Measurements from ENCODE around the gene ACOXL. TPM values are rescaled to one million over a fixed set of nuclear protein-coding genes. Genes with fewer than 3 reads are reported as not detected.

Gene ACOXL
- total RNA-seq, 2 experiments from 2014 or later, result not detected

DNA sequence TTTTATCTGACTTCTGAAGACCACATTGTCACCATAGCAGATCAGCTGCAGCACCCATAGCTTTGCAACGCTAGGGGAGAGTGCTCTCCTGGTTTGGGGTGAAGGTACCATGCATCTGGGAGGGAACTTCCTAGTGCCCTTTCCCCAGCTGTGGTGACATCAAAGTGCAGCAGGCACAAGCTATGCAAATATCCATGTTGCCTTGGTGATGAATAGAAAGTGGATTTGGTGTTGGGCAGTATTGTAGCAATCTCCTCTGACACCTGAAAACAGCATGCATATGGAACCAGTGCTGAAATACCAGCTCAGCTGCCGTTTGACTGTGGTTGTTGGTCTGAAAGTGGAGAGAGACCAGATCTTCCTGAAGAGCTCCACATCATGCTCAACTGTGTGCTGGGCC lies 425.4 kb downstream of the ACOXL start:
- peaks cover 42% of the 10 kb centered on the region for H3K36me3 Mint-ChIP-seq (ENCODE audit: low read depth)
- no peak overlapping the region for H3K4me3 Mint-ChIP-seq
- no peak overlapping the region for H3K27ac Mint-ChIP-seq
- H3K27me3 Mint-ChIP-seq (ENCODE audit: low read depth), result no peaks in the 10 kb centered on the region
- CTCF ChIA-PET, result no interaction called here
- H3K9me3 Mint-ChIP-seq, result no peaks in the 10 kb centered on the region
- DNase-seq, result peak; percentile 17
- H3K4me1 Mint-ChIP-seq (ENCODE audit: low read depth), result peaks cover 47% of the 10 kb centered on the region
- intact Hi-C loops (cut with micrococcal nuclease), result no loop called here

- DNase-seq, result no peak
- Mint-ChIP-seq H3K36me3 (ENCODE audit: low read depth) (peaks cover 42% of the 10 kb centered on the region), H3K27me3 (ENCODE audit: low read depth) (no peaks in the 10 kb centered on the region), H3K27ac (no peak overlapping the region), H3K4me1 (ENCODE audit: low read depth) (peaks cover 54% of the 10 kb centered on the region), H3K4me3 (no peak overlapping the region), H3K9me3 (no peaks in the 10 kb centered on the region)
- CTCF ChIA-PET, result interaction anchor here (0.6 kb wide), 1 partner anchor 80 kb away, joined by 3 read pairs; no protein-coding TSS in a partner anchor
- intact Hi-C loops (cut with micrococcal nuclease), result no loop called here
Measured at GRCh38 chr2:111159641-111160040, 427.3 kb downstream of the ACOXL start.

DNA sequence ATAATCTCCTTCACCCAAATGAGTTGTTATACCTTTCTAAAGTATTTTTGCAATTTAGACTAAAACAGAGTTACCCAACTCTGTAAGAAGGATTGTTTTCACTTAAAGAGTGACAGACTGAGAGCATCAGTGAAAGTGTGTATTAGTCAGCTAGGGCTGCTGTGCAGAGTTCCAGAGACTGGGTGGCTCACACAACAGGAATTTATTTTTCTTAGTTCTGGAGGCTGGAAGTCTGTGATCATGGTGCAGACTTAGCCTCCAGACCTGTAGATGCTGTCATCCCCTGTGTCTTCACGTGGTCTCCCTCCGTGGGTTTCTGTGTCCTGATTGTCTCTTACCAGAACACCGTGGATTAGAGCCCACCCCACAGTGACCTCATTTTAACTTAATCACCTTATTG lies 428.4 kb downstream of the ACOXL start:
- Mint-ChIP-seq H3K27ac (no peak overlapping the region), H3K4me3 (no peak overlapping the region), H3K4me1 (ENCODE audit: low read depth) (peaks cover 44% of the 10 kb centered on the region), H3K9me3 (no peaks in the 10 kb centered on the region), H3K36me3 (ENCODE audit: low read depth) (peaks cover 46% of the 10 kb centered on the region), H3K27me3 (ENCODE audit: low read depth) (no peaks in the 10 kb centered on the region)
- CTCF ChIA-PET, result no interaction called here
- no peak for DNase-seq
- intact Hi-C loops (cut with micrococcal nuclease), result no loop called here

DNA sequence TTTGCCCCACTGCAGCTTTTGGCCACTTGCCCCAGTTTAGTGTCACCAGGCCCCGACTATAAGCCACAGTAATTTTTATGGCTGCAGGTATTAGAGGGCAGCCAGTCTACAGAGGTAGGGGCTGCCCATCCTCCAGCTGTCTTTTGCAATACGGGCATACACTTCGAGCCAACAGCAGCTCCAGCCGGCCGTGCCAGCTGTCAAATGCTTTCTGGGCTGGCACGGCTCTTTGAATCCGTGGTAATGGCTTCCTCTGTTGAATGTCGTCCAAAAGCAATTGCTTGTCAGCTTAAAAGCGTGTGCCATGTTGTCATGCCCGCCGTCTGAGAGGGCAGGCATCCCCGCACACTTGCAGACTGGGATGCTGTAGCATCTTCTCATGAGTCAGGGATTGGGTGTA lies 429.6 kb downstream of the ACOXL start:
- DNase-seq, result no peak
- H3K4me3 Mint-ChIP-seq, result no peak overlapping the region
- intact Hi-C loops (cut with micrococcal nuclease), result no loop called here
- CTCF ChIA-PET, result no interaction called here
- H3K27ac Mint-ChIP-seq, result no peak overlapping the region
- H3K36me3 Mint-ChIP-seq (ENCODE audit: low read depth), result peaks cover 42% of the 10 kb centered on the region
- peaks cover 33% of the 10 kb centered on the region for H3K4me1 Mint-ChIP-seq (ENCODE audit: low read depth)
- H3K27me3 Mint-ChIP-seq (ENCODE audit: low read depth), result no peaks in the 10 kb centered on the region
- H3K9me3 Mint-ChIP-seq, result no peaks in the 10 kb centered on the region

DNA sequence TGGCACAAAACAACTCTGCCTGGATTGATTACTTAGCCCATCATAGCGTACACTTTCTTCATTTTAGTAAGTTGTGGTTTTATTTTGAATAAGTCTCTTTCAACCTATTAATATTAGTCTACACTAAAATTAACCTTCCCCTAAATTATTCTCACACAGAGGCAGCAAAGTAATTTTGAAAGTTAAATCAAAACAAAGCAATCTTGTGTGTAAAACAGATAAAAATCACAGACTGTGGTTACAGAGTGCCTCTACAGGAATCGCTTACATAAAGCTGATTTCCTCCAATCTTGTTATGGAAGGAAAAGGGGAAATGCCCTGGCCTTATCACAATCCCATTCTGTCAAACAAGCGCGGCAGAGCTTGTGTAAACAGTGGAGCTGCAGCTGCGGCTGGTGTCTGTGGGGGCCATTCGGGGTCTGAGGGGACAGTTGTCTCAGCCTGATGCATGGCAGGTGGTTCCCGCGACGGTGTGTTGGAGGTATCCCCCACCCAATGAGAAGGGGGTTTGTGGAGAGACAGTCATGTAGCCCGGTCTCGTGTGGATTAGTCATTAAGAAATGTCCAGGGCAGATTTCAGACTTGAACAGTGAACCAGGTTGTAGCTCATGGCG lies 430.5 kb downstream of the ACOXL start:
- Mint-ChIP-seq H3K27ac (no peak overlapping the region), H3K9me3 (no peaks in the 10 kb centered on the region), H3K4me1 (ENCODE audit: low read depth) (peaks cover 32% of the 10 kb centered on the region), H3K36me3 (ENCODE audit: low read depth) (peaks cover 41% of the 10 kb centered on the region), H3K4me3 (no peak overlapping the region), H3K27me3 (ENCODE audit: low read depth) (no peaks in the 10 kb centered on the region)
- DNase-seq, result peak; percentile 14
- CTCF ChIA-PET, result no interaction called here
- intact Hi-C loops (cut with micrococcal nuclease), result no loop called here

- Mint-ChIP-seq H3K27ac (no peak overlapping the region), H3K4me1 (ENCODE audit: low read depth) (peaks cover 40% of the 10 kb centered on the region), H3K27me3 (ENCODE audit: low read depth) (peaks cover 5% of the 10 kb centered on the region), H3K4me3 (no peak overlapping the region), H3K36me3 (ENCODE audit: low read depth) (peaks cover 37% of the 10 kb centered on the region), H3K9me3 (no peaks in the 10 kb centered on the region)
- intact Hi-C loops (cut with micrococcal nuclease), result no loop called here
- no peak for DNase-seq
- CTCF ChIA-PET, result no interaction called here
Measured at GRCh38 chr2:111164078-111164477, 431.7 kb downstream of the ACOXL start.

GRCh38 chr2:111165084-111165483 lies 432.7 kb downstream of the ACOXL start:
- H3K36me3 Mint-ChIP-seq (ENCODE audit: low read depth), result peaks cover 35% of the 10 kb centered on the region
- no peak overlapping the region for H3K27ac Mint-ChIP-seq
- H3K9me3 Mint-ChIP-seq, result no peaks in the 10 kb centered on the region
- H3K4me1 Mint-ChIP-seq (ENCODE audit: low read depth), result peaks cover 42% of the 10 kb centered on the region
- no peak for DNase-seq
- CTCF ChIA-PET, result no interaction called here
- intact Hi-C loops (cut with micrococcal nuclease), result no loop called here
- H3K27me3 Mint-ChIP-seq (ENCODE audit: low read depth), result peaks cover 12% of the 10 kb centered on the region
- no peak overlapping the region for H3K4me3 Mint-ChIP-seq

- no peak for DNase-seq
- CTCF ChIA-PET, result no interaction called here
- H3K36me3 Mint-ChIP-seq (ENCODE audit: low read depth), result peaks cover 31% of the 10 kb centered on the region
- no peaks in the 10 kb centered on the region for H3K9me3 Mint-ChIP-seq
- peaks cover 39% of the 10 kb centered on the region for H3K4me1 Mint-ChIP-seq (ENCODE audit: low read depth)
- no peak overlapping the region for H3K4me3 Mint-ChIP-seq
- H3K27ac Mint-ChIP-seq, result no peak overlapping the region
- H3K27me3 Mint-ChIP-seq (ENCODE audit: low read depth), result peaks cover 14% of the 10 kb centered on the region
- intact Hi-C loops (cut with micrococcal nuclease), result no loop called here
Measured at GRCh38 chr2:111166115-111166514, 433.7 kb downstream of the ACOXL start.

GRCh38 chr2:111167076-111167862 lies 434.9 kb downstream of the ACOXL start:
- CTCF ChIA-PET, result interaction anchor here (1.5 kb wide), 1 partner anchor 18 kb away, joined by 3 read pairs; no protein-coding TSS in a partner anchor
- Mint-ChIP-seq H3K9me3 (no peaks in the 10 kb centered on the region), H3K4me3 (no peak overlapping the region), H3K4me1 (ENCODE audit: low read depth) (peaks cover 34% of the 10 kb centered on the region), H3K27ac (no peak overlapping the region), H3K36me3 (ENCODE audit: low read depth) (peaks cover 26% of the 10 kb centered on the region), H3K27me3 (ENCODE audit: low read depth) (peaks cover 23% of the 10 kb centered on the region)
- intact Hi-C loops (cut with micrococcal nuclease), result no loop called here
- DNase-seq, result no peak

GRCh38 chr2:111167863-111168162 lies 435.4 kb downstream of the ACOXL start:
- CTCF ChIA-PET, result interaction anchor here (1.5 kb wide), 1 partner anchor 17 kb away, joined by 3 read pairs; no protein-coding TSS in a partner anchor
- H3K27me3 Mint-ChIP-seq (ENCODE audit: low read depth), result peaks cover 23% of the 10 kb centered on the region
- DNase-seq, result no peak
- no peak overlapping the region for H3K4me3 Mint-ChIP-seq
- H3K4me1 Mint-ChIP-seq (ENCODE audit: low read depth), result peaks cover 28% of the 10 kb centered on the region
- peaks cover 20% of the 10 kb centered on the region for H3K36me3 Mint-ChIP-seq (ENCODE audit: low read depth)
- H3K27ac Mint-ChIP-seq, result no peak overlapping the region
- no peaks in the 10 kb centered on the region for H3K9me3 Mint-ChIP-seq
- intact Hi-C loops (cut with micrococcal nuclease), result loop anchor here (2.0 kb wide), 1 partner anchor 13 kb away; no protein-coding TSS in a partner anchor

Other genes starting within 250 kb of the ACOXL start
- gene RGPD6, start 155.4 kb upstream of the ACOXL start, total RNA-seq, result 10 to 100 TPM; 10.4 to 11.4 TPM
- 100 to 1,000 TPM; 103 to 107 TPM for gene BUB1, start 54.5 kb upstream of the ACOXL start, total RNA-seq